ENCODE data around the gene NGEF. TPM values are rescaled to one million over a fixed set of nuclear protein-coding genes. Genes with fewer than 3 reads are reported as not detected.
A peak's percentile ranks its signal among the peaks of the same experiment; 100 is the strongest.
"Not testable (repeated sequence)": the region's sequence is repeated elsewhere in the genome, so short reads cannot be mapped to it uniquely, and the experiment has no call there.

Gene NGEF
- polyA plus RNA-seq, 3 donors, result 2.7 to 3.9 (median 3.4) TPM

- no peak for DNase-seq
These were observed 85.1 kb downstream of the NGEF start for GRCh38 chr2:232927793-232928550.

GRCh38 chr2:232927032-232927792 is 85.8 kb downstream of the NGEF start:
- DNase-seq, result no peak

GRCh38 chr2:232926431-232926939 is 86.6 kb downstream of the NGEF start:
- DNase-seq, result no peak

GRCh38 chr2:232925821-232926156 is 87.3 kb downstream of the NGEF start:
- DNase-seq, result no peak

GRCh38 chr2:232925153-232925820 is 87.8 kb downstream of the NGEF start:
- DNase-seq, result no peak

- DNase-seq, result no peak
These were observed 88.6 kb downstream of the NGEF start for GRCh38 chr2:232924433-232924832.

- no peak for DNase-seq
These were observed 92.3 kb downstream of the NGEF start for GRCh38 chr2:232920760-232921159.

- no peak for DNase-seq
These were observed 93.0 kb downstream of the NGEF start for GRCh38 chr2:232920055-232920454.

- no peak for DNase-seq
These were observed 93.9 kb downstream of the NGEF start for GRCh38 chr2:232919141-232919540.

GRCh38 chr2:232913903-232914302 is 99.2 kb downstream of the NGEF start:
- DNase-seq, result no peak

- DNase-seq, result no peak
These were observed 101.3 kb downstream of the NGEF start for GRCh38 chr2:232911712-232912277.

GRCh38 chr2:232910376-232910775 is 102.7 kb downstream of the NGEF start:
- DNase-seq, result no peak

- no peak for DNase-seq
These were observed 104.4 kb downstream of the NGEF start for GRCh38 chr2:232908695-232909094.

GRCh38 chr2:232907718-232908085 is 105.4 kb downstream of the NGEF start:
- not testable (repeated sequence) for DNase-seq

GRCh38 chr2:232906867-232907717 is 106.0 kb downstream of the NGEF start:
- not testable (repeated sequence) for DNase-seq

GRCh38 chr2:232903989-232904388 is 109.1 kb downstream of the NGEF start:
- DNase-seq, result no peak

- no peak for DNase-seq
These were observed 111.1 kb downstream of the NGEF start for GRCh38 chr2:232901736-232902578.

GRCh38 chr2:232900811-232901735 is 112.0 kb downstream of the NGEF start:
- DNase-seq, result peak; percentile 37
